GM10248 (cell line): ENCODE results near the gene MIPEP.

ENCODE experiments used
- CTCF ChIA-PET: fragments of 300-600 bp; sonication (Branson Sonifier 250); formaldehyde crosslinking; extraction: SDS; loops from one replicate; lab custom pipeline; 2021; ENCODE audit warnings: antibody characterized with exemption; lab: Yijun Ruan, JAX
- POLR2A ChIA-PET: fragments of 350-650 bp; sonication (Branson Sonifier 250); formaldehyde crosslinking; extraction: SDS; loops from one replicate; lab custom pipeline; 2020; ENCODE audit warnings: antibody characterized with exemption; lab: Yijun Ruan, JAX
- DNase-seq: peaks from one replicate; pipeline ENCODE4 v3.0.0; 2012; ENCODE audit errors: extremely low spot score
- TF ChIP-seq, protein P1 (sequence below): IDR thresholded peaks from 2 replicates; pipeline ENCODE4 v1.5.1; 2012; ENCODE audit warnings: mild to moderate bottlenecking, low read depth; ENCODE audit errors: extremely low read depth, missing control alignments, control extremely low read depth

Gene MIPEP

GRCh38 chr13:23921451-23921888 lies 32.3 kb upstream of the MIPEP start:
- TF ChIP-seq, protein P1, sequence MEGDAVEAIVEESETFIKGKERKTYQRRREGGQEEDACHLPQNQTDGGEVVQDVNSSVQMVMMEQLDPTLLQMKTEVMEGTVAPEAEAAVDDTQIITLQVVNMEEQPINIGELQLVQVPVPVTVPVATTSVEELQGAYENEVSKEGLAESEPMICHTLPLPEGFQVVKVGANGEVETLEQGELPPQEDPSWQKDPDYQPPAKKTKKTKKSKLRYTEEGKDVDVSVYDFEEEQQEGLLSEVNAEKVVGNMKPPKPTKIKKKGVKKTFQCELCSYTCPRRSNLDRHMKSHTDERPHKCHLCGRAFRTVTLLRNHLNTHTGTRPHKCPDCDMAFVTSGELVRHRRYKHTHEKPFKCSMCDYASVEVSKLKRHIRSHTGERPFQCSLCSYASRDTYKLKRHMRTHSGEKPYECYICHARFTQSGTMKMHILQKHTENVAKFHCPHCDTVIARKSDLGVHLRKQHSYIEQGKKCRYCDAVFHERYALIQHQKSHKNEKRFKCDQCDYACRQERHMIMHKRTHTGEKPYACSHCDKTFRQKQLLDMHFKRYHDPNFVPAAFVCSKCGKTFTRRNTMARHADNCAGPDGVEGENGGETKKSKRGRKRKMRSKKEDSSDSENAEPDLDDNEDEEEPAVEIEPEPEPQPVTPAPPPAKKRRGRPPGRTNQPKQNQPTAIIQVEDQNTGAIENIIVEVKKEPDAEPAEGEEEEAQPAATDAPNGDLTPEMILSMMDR: peak; percentile 52
- ChIA-PET CTCF (interaction anchor here (0.6 to 5.2 kb wide), 21 partner anchors 9 to 309 kb away, joined by 3 to 40 read pairs (median 4); partner anchors contain the start of gene MIPEP), POLR2A (no interaction called here)
- DNase-seq: no peak

GRCh38 chr13:23919006-23919405 lies 29.8 kb upstream of the MIPEP start:
- ChIA-PET POLR2A (interaction anchor here (0.6 kb wide), 1 partner anchor 187 kb away, joined by 3 read pairs; no protein-coding TSS in a partner anchor), CTCF (interaction anchor here (1.0 to 3.3 kb wide), 6 partner anchors 11 to 314 kb away, joined by 3 to 14 read pairs (median 4); no protein-coding TSS in a partner anchor)
- DNase-seq: no peak
- TF ChIP-seq, protein P1: no peak

DNA sequence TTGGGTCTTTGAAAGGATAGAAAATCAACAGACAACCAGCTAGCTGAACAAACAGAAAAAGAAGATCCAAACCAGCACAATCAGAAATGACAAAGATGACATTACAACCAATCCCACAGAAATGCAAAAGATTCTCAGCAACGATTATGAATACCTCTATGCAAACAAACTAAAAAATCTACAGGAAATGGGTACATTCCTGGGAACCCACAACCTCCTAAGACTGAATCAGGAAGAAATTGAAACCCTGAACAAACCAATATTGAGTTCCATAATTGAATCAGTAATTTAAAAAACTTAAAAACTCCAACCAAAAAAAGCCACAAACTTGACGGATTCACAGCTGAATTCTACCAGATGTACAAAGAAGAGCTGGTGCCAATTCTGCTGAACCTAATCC lies 29.0 kb upstream of the MIPEP start:
- no peak for DNase-seq
- ChIA-PET POLR2A (interaction anchor here (0.6 kb wide), 1 partner anchor 187 kb away, joined by 3 read pairs; no protein-coding TSS in a partner anchor), CTCF (interaction anchor here (1.0 to 3.3 kb wide), 6 partner anchors 12 to 315 kb away, joined by 3 to 14 read pairs (median 4); no protein-coding TSS in a partner anchor)
- TF ChIP-seq, protein P1: no peak

DNA sequence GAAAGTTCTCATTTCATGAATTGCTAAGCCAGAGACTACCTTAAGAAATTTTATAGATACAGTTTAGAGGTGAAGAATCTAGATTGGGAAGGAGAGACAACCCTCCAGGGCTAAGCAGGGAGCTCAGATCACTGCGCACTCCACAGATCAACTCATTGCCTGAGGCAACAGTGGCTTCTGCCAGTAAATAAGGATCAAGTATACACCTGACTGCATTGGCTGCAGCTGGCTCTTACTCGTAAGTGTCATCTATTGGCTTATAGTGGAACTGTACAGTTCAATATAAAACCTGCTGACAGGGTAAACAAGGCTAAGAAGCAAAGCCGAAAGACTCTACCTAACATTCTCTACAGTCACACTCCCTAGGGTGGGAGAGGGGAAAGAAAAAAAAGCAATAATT lies 26.1 kb upstream of the MIPEP start:
- ChIA-PET CTCF (interaction anchor here (0.8 to 1.5 kb wide), 2 partner anchors 11 to 25 kb away, joined by 3 to 4 read pairs; no protein-coding TSS in a partner anchor), POLR2A (no interaction called here)
- DNase-seq: no peak
- TF ChIP-seq, protein P1: no peak

GRCh38 chr13:23912469-23912868 lies 23.3 kb upstream of the MIPEP start:
- DNase-seq: no peak
- POLR2A ChIA-PET: no interaction called here
- CTCF ChIA-PET: no interaction called here
- TF ChIP-seq, protein P1: no peak

DNA sequence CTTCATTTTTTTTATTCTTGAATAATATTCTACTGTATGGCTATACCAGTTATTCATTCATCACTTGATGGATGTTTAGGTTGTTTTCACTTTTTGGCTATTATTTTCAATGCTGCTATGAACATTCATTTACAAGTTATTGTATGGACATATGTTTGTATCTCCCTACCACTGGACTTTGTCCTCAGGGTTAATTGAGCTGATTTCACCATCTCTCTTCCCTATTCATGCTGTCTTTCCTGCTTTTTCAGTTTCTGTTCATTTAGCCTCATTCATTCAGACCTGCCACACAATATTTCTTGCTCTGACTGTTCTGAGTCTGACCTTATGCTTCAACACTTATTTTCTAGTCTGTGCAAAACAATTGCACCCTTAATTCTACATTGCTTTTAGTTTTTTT lies 20.4 kb upstream of the MIPEP start:
- ChIA-PET CTCF (interaction anchor here (1.5 to 1.6 kb wide), 3 partner anchors 10 to 49 kb away, joined by 3 to 5 read pairs (median 4); partner anchors contain the start of gene MIPEP), POLR2A (no interaction called here)

More for the DNA sequence above, 20.4 kb upstream of the MIPEP start:
- DNase-seq: no peak
- TF ChIP-seq, protein P1: no peak
